Fibroblast of lung (primary cell): Measurements from ENCODE around the gene PTPN14.

Experiments used
- EZH2 ChIP-seq: IDR thresholded peaks from 2 replicates; pipeline ENCODE4 v1.5.1; 2012; ENCODE audit warnings: low read length, control low read depth, mild to moderate bottlenecking; ENCODE audit errors: missing control alignments
- TF ChIP-seq, protein P1 (sequence below), 2 donors: IDR thresholded peaks in 1 of 2; conservative IDR thresholded peaks in 1 of 2; 1 replicate in 1 of 2; 2 replicates in 1 of 2; pipeline ENCODE4 v1.5.1; 2011 to 2012; ENCODE audit warnings: low read length in 2 of 2, control low read depth in 1 of 2, inconsistent platforms in 1 of 2, low read depth in 1 of 2, mild to moderate bottlenecking in 1 of 2

DNA sequence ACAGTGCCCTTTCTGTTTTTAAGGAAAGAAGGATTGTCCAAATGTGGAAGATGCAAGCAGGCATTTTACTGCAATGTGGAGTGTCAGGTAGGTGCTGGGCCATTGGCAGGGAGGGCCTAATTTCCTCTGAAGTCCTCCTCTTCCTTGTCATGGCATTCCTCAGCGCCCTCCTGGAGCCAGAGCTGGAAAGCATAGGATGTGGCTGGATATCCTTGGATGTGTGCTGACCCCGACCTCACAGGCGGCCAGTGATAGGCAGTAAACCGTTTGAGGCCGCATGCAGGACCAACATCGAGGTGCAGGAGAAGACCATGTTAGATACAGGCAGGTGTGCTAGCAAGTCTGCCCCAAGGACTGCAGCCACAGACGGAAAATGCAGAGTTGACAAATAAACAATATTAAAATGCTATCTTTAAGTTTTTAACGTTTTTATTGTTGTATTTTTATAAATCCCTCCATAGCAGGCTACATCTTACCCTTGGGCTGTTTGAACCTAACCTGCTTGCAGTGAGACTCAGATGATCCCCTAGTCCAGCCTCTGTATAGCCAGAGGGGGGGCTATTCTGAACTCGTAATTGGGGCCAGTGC is 246.1 kb downstream of the PTPN14 start:
- TF ChIP-seq, protein P1, sequence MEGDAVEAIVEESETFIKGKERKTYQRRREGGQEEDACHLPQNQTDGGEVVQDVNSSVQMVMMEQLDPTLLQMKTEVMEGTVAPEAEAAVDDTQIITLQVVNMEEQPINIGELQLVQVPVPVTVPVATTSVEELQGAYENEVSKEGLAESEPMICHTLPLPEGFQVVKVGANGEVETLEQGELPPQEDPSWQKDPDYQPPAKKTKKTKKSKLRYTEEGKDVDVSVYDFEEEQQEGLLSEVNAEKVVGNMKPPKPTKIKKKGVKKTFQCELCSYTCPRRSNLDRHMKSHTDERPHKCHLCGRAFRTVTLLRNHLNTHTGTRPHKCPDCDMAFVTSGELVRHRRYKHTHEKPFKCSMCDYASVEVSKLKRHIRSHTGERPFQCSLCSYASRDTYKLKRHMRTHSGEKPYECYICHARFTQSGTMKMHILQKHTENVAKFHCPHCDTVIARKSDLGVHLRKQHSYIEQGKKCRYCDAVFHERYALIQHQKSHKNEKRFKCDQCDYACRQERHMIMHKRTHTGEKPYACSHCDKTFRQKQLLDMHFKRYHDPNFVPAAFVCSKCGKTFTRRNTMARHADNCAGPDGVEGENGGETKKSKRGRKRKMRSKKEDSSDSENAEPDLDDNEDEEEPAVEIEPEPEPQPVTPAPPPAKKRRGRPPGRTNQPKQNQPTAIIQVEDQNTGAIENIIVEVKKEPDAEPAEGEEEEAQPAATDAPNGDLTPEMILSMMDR (conservative IDR thresholded peaks at IDR 0.05 in 1 of 2, IDR thresholded peaks at IDR 0.05 in 1 of 2; ENCODE audit: low read depth in 1 of 2, low read length in 2 of 2): no peak
- TF ChIP-seq EZH2: no peak
